LNCAP (cell line): ENCODE measurements around the gene CAMTA1.

Source experiments
- CTCF ChIP-seq: fragments of 450-650 bp; IDR thresholded peaks from 2 replicates; pipeline ENCODE4 v1.5.1; 2017; ENCODE audit warnings: mild to moderate bottlenecking

CAMTA1 gene

GRCh38 chr1:7526867-7527732 lies 741.8 kb downstream of the CAMTA1 start:
- TF ChIP-seq CTCF = no peak

DNA sequence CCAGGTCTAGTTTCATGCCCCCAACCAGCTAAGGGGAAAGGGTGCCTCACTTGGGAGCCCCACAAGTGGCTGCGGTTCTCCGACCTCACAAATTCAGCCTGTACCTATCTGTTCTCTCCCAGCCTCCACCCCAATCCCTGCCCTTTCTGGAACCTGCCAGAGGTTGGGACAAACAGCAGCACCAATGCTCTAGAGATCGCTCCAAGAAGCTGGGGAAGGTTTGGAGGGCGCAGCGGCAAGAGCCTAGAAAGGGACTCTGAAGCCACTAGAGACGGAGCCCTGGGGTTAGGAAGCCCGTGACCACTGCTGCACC lies 742.4 kb downstream of the CAMTA1 start:
- TF ChIP-seq CTCF = no peak

- TF ChIP-seq CTCF = no peak
Measured at GRCh38 chr1:7528386-7529198, 743.3 kb downstream of the CAMTA1 start.

DNA sequence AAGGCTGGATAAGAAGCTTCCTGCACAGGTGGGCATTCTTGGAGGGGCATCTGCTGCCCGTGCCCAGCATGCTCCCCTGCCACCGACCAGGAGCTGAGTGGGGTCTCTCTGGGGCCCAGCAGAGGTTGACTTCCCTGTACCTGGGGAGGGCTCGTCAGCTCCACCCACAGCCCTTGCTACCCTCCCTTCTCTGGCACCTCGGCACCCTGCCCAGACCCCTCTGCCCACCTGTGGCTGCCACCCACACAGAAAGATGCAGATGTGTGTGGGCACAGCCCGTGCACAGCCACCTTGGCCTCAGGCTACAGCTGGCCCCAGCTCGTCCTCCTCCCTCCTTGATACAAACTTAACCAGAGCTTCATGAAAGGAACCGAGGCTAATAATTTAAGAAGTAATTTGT lies 744.7 kb downstream of the CAMTA1 start:
- TF ChIP-seq CTCF = no peak

DNA sequence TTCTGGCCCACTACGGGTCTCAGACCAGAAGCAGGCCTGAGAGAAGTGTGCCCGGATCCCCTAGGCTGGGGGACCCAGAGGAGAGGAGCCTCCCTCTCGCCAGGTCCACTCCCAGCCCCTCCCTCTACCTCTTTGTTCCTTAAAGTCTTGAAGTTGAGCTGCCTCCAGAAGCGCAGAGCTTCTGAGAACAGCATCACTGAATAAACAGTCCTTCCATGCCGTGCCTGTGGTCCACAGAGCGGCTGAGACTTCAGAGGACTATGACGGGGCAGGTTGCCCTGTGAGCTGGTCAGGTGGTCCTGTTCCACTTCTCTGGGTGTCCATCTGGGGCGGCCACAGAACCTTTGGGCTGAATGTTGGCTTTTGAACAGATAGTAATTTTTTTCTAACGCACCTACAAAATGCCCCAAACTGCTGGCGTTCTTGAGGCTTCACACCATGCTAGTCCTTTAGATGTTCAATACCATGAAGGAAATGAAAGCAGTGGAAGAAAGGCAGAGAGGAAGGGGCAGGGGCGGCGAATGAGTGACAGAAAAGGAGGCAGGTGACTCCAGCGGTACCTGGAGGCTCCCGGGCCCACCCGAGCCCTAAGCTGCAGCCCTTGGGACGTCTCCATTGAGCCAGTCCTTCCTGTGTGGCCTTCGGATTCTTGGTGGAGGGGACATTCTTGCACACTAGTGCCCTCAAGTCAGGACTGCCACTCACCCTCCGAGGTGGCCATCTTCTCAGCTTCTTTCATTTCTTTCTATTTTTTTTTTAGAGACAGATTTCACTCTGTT lies 746.5 kb downstream of the CAMTA1 start:
- TF ChIP-seq CTCF = no peak

GRCh38 chr1:7533006-7533405 lies 747.8 kb downstream of the CAMTA1 start:
- TF ChIP-seq CTCF = no peak

- TF ChIP-seq CTCF = no peak
Measured at GRCh38 chr1:7534061-7534825, 749.0 kb downstream of the CAMTA1 start.
